ENCODE data around the gene CLIC1.

Gene CLIC1

DNA sequence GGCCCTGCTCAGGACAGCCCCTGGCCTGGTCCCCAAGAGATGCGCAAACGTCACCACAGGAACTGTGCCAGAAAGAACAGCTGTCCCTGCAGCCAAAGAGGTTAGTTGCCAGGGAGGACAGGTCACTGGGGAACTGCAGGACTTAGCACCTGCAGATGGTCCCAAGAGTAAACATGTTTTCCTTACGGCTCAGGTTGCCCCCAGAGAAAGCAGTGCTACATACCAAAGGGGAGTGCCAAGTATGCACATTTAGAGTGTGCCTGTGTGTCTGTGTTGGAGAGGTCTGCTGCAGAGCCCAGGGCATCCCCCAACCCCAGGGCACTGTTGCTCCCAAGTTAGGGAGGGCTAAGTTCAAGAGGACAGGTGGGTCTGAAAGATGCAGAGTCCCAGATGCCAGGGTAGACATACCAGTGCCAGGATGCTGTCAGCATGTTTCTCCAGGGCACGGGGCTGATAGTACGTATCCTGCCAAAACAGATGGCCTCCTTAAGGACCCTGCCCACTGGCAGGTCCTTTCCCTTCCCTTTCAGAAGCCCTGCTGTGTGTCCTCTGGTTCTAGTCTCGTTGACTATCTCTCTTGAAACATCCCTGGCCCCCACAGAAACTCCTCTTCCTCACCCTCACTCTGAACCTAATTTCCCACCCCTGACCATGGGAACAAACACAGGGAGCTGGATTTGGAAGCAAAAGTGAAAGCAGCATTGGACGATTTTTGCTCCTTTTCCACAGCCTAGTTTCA lies 34.5 kb downstream of the CLIC1 start:
- peak; percentile 18 for DNase-seq (ENCODE audit: low spot score)

DNA sequence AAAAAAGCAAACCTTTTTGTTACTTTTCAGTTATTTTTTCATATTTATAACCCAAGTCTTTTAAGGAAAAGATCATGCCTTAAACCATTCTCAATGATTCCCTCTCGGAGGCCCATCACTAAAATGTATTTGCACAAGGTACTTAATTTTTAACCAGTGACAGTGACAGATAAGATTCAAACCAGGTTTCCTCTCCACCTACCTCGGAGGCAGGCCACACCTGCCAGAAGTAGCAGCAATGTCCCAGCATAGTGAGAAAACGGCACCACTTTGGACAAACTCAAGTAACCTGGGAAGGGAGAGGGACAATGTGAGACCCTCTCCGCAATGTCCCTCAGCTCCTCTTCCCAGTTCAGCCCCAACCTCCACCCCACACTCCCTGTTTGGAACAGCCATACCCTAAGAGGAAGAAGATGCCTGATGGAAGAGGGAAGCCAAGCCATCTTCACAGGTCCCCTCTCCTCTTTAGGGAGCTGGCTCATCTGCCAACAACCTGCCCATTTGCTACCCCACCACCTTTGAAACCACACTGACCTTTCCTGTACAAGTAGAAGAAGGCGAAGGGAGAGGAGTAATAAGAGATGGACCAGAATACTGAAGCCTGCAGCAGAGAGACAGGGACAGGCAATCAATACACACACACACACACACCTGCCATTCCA lies 35.5 kb downstream of the CLIC1 start:
- DNase-seq (ENCODE audit: low spot score) = no peak

DNA sequence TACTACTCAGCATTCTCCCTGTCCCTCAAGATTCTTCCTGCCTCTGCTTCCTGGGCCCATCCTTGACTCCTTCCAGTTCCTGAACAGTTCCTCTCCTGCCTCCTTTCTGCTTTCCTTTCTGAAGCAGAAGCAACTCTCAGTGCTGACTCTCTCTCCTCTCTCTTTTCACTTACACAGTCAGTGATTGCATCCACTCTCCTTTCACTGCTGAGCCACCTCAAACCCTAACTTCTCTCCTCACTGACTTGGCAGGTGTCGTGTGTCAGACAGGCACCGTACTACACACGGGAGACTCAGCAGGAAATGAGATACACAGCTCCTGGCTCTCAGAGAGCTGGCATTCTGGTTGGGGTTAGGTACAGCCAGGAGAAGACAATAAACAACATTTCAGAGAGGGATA lies 38.8 kb downstream of the CLIC1 start:
- no peak for DNase-seq (ENCODE audit: low spot score)

DNA sequence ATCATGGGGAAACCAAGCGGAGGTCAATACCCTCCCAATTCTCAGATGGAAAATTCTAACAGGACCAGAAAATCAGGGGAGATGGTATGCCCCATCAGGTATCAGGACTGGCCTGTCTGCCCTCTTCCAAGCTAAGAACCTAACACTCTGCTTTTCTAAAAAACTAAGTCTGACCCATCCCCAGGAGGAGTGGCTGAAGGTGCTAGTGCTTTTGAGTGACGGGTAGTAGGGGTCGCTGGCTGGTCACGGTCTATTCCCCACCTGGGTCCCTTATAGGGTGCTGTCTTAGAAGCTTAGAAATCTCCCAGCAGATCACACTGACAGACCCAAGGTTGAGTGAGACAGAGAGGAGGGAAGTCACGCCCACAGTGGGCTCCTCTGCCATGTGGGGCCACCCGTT lies 42.8 kb downstream of the CLIC1 start:
- no peak for DNase-seq (ENCODE audit: low spot score)

DNA sequence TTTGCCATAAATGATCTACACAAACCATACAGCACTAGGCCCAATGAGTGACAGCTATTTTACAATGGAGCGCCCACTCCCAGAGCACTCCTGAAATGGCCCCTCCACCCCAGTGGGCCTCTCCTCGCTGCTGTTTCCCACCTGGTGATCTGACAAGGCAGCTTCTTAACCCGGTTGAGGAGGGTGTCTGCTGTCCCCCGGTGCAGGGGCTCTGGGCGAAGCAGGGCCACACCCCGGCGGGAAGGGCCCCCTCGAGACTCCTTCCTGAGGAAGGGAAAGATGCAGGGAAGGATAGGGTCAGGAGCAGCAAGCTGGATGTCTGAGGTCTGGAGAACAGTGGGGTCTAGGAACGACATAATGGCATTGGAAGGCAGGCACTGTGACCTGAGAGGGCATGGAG lies 43.4 kb downstream of the CLIC1 start:
- no peak for DNase-seq (ENCODE audit: low spot score)

DNA sequence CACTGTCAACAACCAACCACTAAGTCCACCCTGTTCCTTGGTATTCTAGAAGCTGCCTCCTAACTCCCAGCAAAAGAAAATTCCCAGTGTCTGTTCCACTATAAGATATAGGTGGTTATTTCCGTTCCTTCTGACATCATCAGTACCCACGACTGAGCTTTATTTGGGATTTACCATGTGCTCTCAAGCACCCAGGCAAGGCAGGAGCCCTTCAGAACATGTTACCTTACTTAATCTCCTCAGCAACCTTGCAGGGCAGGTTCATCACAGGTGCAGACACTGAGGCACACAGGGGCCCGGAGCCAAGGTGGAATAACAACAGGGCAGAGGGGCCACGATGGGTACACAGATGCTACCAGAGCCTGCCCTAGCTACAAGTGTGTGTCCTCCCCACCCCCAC lies 44.0 kb downstream of the CLIC1 start:
- no peak for DNase-seq (ENCODE audit: low spot score)

DNA sequence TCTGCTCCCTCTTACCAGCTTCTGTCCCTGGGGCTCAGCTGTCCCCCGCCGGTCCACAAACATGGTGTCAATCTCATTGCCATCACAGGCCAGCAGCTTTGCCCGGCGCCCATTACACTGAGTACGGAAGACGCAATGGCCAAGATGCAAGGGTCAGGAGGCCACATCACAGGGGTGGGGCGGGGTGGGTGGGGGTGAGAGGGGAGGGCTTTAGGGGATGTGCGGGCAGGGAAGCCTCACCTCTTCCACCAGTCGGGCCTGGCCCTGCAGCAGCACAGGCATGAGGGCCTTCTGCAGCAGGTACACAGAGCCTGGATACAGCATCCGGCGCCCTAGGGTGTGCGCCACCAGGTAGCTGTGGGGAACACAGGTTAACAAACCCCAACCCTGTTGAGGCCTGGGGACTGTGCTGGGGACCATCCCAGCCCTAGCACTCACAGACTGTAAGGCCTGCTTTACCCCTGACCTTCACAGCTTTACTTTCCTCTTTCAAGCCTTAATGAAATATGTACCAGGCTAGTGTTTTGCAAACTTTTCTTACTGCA lies 44.7 kb downstream of the CLIC1 start:
- DNase-seq (ENCODE audit: low spot score) = no peak

DNA sequence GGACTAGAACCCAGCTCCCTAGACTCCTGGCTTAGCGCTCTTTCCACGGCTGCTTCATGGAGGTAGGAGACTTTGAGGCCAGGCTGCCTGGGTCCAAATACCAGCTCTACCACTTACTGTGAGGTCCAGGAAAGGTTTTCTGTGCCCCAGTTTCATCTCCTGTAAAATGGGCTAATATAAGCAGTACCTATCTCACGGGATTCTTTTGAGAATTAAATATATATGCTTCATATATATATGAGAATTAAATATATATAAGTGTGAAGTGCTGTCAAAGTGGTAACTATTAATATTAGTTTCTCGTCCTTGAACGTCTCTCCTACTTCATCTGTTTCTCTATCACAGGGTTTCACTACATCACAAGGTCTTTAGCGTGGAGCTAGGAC lies 45.3 kb downstream of the CLIC1 start:
- no peak for DNase-seq (ENCODE audit: low spot score)

DNA sequence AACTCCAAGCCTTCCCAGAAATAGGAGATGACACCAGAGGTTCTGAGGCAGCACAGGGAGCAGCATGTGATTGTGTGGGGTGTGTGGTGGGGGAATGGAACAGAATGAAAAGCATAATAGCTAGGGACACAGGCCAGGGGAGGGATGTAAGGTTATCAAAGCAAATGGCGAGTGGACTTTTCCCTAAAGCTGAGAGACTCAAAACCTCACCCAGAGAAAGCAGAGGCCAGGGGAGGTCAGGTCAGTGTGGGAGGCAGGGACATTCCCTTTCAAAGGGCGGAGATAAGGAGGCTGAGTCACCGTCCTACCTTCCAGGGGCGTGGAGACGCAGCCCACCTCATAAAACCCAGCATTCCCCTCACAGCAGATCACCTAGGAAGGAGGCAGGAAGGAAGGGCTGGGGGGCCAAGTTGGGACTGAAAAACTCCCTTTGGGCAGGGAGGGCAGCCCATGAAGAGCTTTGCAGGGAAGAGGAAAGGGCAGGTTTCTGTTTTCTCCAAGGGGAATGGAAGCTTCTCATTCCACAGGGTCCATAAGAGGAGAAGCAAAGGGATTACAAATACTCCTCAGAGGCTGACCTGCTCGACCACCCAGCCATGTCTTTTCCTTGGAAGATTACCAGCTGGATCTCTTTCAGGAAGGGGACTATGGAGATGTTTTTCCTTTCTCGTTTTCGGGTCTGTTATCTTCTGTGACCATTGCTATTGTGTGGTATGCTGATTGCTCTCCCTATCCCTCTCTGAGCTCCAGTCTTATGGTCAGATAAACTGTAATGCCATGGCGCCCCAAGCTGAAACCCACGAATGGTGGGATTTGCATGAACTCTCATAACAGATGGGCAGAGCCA lies 45.9 kb downstream of the CLIC1 start:
- DNase-seq (ENCODE audit: low spot score) = peak; percentile 78

DNA sequence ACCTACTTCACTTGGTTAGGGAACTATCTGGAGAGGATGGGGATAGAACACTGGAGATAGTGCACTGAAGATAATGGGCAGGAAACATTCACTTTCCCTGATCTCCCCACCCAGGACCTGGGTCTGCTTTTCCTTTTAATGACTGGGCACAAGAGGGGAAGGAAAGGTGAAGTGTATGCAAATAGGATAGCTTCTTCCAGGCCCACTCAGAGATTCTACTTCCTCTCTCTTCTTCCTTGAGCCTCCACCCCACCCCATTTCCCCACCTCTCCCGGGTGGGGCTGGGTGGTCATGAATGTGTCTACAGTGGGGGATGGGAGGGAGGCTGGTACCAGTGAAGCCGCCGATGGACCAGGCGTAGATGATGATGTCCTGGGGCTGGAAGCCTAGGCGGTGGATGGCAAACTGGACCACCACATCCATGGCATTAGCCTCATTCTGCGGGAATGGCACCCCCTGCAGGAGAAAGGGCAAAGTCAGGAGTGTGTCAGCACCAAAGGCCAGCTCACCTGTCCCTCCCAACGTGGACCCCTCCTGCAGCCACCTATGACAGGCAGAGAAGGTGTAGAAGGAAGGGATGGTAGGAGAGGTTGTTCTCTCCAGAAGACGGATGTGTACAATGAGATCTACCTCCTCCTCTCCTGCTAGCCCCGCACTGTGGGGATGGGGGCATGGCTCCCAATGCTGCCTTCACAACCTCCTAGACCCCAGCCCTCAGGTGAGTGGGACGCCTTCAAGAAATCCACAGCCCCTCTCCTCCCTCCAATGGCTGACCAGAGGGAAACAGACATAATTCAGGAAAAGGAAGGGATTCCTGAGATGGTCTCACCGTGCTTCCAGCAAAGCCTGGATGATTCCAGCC lies 46.9 kb downstream of the CLIC1 start:
- no peak for DNase-seq (ENCODE audit: low spot score)

DNA sequence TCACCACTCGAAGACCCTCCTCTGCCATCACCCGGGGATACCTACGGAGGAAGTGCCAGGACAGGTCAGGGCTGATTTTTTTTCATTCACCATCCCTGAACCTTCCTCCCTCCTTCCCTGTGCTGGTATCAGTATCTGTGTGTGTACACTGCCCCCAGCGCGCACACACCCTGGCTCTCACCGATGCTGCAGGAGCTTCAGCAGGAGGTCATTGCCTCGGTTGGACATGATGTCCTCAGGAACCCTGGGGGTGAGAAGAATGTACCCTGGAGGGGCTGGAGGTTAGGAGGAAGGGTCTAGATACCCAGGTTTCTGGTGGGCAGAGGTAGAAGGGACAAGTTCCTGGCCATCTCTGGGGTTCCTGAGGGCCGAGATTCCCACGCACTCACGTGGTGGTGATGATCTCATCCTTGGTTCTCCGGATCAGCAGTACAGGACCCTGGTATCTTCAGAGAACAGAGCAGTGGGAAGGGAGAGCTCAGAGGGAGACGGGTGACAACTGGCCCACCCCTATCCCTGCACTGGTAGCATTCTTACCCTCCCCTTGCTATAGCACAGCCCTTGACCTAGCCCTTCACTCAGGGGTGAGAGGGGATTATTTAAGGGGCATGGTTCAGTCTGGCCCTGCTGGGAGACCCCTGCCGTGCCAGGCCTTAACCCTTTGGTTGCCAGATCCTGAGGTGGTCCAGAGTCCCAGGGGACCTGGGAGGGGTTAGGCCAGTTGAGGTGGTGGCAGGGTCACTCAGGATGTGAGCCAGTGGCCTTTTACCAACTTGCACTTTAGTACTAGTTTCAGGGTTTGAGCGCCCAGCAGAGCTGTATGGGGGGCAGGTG lies 48.3 kb downstream of the CLIC1 start:
- DNase-seq (ENCODE audit: low spot score) = no peak

DNA sequence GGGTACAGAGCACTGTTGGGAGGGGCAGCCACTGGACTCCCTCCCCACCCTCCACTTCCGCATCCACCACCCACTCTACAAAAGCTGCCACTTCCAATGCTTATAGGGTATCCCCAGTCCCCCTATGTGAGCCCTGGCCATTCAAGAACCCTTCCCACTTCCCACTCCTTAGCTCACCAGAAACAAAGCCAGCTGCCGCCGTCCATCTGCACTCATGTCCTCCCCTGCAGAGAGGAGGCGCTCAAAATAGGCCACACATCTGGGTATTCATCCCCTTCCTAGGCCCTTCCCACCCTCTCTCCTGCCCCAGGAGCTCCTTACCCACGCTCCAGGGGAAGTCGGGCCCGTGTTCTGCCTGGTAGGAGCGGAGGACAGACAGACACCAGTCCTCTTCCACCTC lies 49.0 kb downstream of the CLIC1 start:
- DNase-seq (ENCODE audit: low spot score) = no peak

DNA sequence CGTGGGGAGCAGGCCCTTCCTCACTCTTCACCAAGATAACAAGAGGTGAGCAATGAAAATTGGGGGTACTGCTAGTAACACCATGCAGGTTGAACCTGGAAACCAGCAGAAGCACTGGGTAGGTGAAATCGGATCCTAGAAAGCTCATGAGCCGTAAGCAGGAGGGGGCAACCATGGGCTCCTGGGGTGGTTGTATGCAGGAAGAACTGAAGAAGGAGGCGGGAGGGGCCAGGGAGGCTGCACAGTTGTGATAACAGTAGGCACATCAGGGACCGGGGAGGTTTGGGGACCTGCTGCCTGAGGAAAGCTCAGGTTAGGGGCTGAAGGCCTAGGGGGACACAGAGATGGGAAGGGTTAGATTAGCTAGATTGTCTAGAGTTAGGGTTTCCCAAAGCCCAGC lies 49.8 kb downstream of the CLIC1 start:
- DNase-seq (ENCODE audit: low spot score) = no peak

DNA sequence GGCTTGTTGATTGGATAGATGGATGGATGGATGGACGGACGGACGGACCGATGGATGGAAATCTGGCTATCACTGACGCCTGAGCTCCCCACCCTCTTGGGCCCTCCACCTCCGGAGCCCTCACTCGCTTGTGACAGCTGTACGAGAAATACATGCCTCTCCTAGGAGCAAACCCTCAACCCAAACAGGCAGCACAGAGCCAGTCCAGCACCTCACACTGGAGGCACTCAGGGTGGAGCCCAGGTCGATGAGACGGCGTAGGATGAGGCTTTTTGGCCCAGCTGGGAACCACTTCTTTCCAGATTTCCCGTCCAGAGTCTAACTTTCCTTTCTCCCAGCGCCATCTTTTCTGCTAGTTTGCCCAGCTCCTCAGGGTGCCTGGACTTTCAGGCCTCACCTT lies 52.7 kb downstream of the CLIC1 start:
- DNase-seq (ENCODE audit: low spot score) = no peak

DNA sequence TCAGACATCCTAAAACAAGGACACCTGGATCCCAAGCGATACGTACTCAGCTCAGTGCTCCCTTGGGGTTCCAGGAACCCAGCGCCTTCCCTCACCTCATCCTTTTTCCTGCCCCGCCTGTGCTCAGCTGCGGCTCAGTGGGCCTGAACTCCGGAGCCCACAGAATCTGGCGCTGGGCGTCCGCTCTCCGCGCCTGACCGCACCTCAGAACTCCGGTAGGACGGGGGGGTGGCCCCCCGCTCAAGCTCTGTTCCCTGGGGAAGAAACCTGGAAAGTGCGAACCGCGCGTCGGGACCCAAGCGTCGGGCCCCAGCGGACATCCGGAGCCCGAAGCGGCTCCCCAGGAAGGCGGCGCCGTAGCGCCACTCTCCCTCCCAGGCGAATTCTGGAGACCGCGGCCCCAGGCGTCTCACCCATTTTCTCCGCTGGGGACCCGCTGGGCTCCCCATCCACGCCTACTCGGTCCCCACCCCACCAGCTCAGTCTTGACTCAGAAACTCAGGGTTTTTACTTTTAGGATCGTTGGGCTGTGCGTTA lies 55.1 kb downstream of the CLIC1 start:
- DNase-seq (ENCODE audit: low spot score) = no peak
